HG03439 (cell line): ENCODE results near the gene HJURP.
"Not testable (repeated sequence)": the region's sequence is repeated elsewhere in the genome, so short reads cannot be mapped to it uniquely, and the experiment has no call there.

Experiments used
- ATAC-seq: cut with Tn5 transposase; IDR thresholded peaks from one replicate; pipeline ENCODE4 v1.9.1; 2021; ENCODE audit warnings: mild to moderate bottlenecking, moderate library complexity; ENCODE audit not compliant: unreplicated experiment

The HJURP gene

GRCh38 chr2:233854241-233854981 is at the start of gene HJURP:
Gene HJURP, minus strand, starts transcription at chr2:233854535. Its CDS starts 35 bp downstream, at chr2:233854500.
- ATAC-seq = peak; percentile 97

- ATAC-seq = no peak
Observed at GRCh38 chr2:233901884-233902283, 47.5 kb upstream of the HJURP start.

GRCh38 chr2:233901367-233901766 is 47.0 kb upstream of the HJURP start:
- ATAC-seq = no peak

GRCh38 chr2:233896253-233896652 is 41.9 kb upstream of the HJURP start:
- ATAC-seq = not testable (repeated sequence)

GRCh38 chr2:233892793-233893192 is 38.5 kb upstream of the HJURP start:
- ATAC-seq = no peak

GRCh38 chr2:233882353-233882752 is 28.0 kb upstream of the HJURP start:
- ATAC-seq = no peak

- ATAC-seq = not testable (repeated sequence)
Observed at GRCh38 chr2:233872125-233872524, 17.8 kb upstream of the HJURP start.

- ATAC-seq = no peak
Observed at GRCh38 chr2:233871432-233871831, 17.1 kb upstream of the HJURP start.

GRCh38 chr2:233867993-233868532 is 13.7 kb upstream of the HJURP start, which contains the start of gene MSL3B:
Gene MSL3B, minus strand, starts transcription at chr2:233868386.
- ATAC-seq = no peak

GRCh38 chr2:233866479-233866878 is 12.1 kb upstream of the HJURP start:
- ATAC-seq = no peak

- ATAC-seq = no peak
Observed at GRCh38 chr2:233865838-233866237, 11.5 kb upstream of the HJURP start.

- ATAC-seq = no peak
Observed at GRCh38 chr2:233862261-233862768, 8.0 kb upstream of the HJURP start.

GRCh38 chr2:233858331-233858730 is 4.0 kb upstream of the HJURP start:
- ATAC-seq = no peak

- no peak for ATAC-seq
Observed at GRCh38 chr2:233857511-233858141, 3.3 kb upstream of the HJURP start.

GRCh38 chr2:233856184-233856583 is 1.8 kb upstream of the HJURP start:
- no peak for ATAC-seq

- no peak for ATAC-seq
Observed at GRCh38 chr2:233855345-233855744, 1.0 kb upstream of the HJURP start.

GRCh38 chr2:233853883-233854240 is 473 bp downstream of the HJURP start:
- ATAC-seq = no peak

- no peak for ATAC-seq
Observed at GRCh38 chr2:233853353-233853752, 982 bp downstream of the HJURP start.

GRCh38 chr2:233852056-233852455 is 2.3 kb downstream of the HJURP start:
- no peak for ATAC-seq

- no peak for ATAC-seq
Observed at GRCh38 chr2:233851169-233851568, 3.2 kb downstream of the HJURP start.

- ATAC-seq = no peak
Observed at GRCh38 chr2:233850745-233851144, 3.6 kb downstream of the HJURP start.
